NCI-H524 treated with DMSO at 0.1 percent for 48 hours (cell line): ENCODE data around the gene COL4A1.

ENCODE experiments used
- DNase-seq: peaks from one replicate; lab custom pipeline; 2025; lab: John Stamatoyannopoulos, UW

COL4A1 gene

DNA sequence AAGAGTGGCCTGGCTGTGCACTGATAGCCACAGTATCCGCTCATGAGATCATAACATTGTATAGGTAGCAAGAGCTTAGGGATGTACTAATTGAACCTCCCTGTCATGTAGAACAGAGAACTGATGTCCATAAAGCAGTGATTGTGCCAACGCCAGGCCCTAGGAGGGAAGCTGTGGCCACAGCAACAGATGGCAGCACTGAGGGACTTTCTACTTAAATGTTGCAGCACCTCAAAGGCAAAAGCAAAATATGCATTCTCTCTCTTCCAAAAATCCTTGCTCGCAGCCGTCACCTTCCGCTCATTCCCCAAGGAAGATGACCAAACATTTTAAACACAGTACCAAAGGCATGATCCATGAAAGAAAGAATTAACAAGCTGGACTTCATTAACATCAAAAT is 32.3 kb downstream of the COL4A1 start:
- DNase-seq = no peak

DNA sequence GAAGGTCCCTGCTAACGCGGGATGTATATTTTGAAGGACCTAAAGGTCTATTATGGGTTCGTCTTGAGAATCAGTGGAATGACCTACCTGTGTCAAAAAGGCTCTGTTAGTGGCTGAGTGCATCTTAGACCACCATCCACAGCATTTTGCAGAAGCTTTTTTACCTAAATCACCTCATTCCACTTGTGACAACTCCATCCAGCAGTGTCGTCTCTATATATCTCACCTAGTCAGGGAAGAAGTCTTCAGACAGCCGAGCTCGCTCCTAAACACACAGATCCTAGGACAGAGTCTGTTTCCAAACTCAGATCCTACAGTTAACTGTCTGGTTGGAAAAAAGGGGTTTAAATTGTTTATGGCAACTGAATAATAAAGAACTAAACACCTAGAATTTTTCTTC is 33.7 kb downstream of the COL4A1 start:
- DNase-seq = no peak

DNA sequence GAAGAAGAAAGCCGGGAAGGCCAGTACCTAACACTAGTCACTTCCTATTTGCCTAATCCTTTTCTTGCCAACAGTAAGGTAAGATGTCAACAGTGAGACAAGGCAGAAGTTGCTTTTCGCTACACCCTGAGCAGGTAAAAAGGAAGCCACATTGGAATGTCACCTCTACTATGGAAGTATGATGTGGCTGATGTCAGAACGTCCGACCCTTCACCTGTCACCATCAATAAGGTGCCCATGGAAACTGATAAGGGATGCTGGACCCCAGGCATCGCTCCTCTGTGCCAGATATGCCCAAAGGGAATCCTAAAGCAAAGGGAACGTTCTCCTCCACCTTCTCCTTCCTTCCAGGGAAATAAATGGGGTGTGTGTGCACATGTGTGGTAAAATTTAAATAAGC is 34.3 kb downstream of the COL4A1 start:
- no peak for DNase-seq

DNA sequence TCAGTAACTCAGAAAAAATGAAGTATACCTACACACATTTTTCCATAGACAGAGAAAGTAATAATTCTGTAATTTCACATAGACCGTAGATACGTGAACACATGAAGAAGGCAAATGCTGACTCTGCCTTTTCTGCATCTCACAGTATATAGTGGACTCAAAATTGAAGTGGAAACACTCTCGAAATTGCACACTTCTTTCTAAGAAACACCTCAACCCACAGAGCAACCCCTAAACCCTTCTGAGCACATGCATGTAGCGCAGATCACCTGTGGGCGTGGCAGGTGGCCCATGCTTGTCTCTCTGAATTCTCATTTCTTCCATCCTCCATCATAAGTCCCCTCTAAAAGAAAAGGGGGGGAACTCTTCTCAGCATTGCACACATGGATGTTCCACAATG is 34.7 kb downstream of the COL4A1 start:
- DNase-seq = no peak

DNA sequence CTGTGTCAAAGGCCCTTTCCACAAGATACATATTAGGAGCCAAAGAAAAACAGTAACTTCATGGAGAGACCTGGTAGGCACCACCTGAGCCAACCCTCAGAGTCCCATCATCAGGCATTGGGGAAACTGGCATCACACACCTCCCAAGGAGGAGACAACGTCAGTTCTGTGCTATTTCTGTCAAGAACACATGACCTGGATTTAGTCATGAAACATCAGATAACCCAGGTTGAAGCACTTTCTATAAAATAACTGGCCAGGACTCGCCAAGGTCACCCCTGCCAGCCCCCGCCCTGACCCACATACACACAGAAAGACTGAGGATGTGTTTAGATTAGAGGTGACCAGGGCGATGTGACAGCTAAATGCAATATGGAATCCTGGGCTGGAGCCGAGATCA is 35.6 kb downstream of the COL4A1 start:
- no peak for DNase-seq

DNA sequence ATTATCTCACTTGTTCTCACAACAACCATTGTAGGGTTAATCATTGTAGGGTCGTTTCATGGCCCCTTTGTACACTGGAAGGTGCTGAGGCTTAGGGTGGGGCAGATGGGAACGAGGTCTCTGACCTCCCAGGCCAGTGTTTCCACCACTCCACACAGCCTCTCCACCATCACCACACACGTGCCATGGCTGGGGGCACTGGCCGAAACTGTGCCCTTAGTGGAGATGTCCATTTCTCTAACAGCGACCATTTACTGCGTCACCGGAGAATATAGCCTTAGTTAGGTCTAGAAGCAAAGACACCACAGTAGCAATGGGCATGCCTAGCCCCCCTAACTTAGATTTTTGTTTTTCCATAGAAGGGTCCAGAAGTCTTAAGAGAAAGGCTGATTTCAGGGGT is 36.5 kb downstream of the COL4A1 start:
- no peak for DNase-seq

DNA sequence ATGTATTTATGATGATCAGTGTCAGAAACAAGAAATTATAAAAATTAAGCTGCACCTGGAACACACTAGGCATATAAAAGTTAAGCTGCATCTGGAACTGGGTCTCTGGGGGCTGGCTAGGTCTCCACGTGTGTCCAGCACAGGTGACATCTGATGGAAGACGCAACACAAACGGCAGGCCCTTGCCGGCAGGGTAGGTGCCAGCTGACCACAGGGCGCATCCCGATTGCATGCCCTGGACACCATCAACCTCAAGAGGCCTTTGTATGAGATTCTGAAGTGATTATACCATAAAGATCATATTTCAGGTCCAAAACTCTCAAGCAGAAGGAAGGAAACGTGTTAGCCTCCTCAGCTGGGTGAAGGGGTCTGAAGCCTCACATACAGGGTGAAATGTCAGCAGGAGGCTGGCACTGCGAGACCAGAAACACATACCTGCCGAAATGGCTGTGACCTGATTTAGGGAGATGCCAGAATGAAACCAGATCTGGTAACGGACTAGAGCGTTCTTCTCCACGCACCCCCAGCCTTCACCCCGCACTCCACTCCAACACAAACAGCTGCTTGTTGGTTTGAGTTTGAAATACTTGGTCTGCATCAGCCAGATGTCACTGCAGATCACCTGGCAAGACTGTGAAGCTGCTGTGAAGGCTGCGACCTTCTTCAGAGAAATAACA is 37.3 kb downstream of the COL4A1 start:
- DNase-seq = no peak

DNA sequence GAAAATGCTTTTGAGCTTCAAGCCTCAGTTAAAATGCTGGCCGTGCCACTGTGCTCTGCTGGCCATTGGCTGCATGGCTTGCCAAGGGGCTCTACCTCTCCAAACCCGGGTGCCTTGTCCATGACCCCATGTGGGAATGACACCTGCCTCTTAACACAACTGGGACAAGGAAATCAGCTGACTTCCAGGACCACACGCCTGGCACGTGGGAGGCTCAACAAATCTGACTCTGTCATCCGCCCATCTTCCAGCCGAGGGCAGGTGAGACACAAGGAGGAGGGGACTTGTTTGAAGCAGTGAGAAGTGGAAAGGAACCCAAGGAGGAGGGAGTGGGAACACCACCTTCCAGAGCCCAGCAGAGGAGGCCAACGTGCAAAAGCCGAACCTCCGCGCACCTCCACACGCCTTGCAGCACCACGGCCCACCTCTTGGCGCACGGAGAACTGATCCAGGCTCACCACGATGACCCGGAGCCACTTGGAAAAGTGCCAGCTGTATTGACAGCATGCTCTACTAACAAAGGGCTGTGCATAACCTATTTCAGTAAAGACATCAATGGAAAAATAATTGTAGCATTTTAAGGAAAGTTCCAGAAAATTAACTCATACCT is 38.3 kb downstream of the COL4A1 start:
- no peak for DNase-seq

DNA sequence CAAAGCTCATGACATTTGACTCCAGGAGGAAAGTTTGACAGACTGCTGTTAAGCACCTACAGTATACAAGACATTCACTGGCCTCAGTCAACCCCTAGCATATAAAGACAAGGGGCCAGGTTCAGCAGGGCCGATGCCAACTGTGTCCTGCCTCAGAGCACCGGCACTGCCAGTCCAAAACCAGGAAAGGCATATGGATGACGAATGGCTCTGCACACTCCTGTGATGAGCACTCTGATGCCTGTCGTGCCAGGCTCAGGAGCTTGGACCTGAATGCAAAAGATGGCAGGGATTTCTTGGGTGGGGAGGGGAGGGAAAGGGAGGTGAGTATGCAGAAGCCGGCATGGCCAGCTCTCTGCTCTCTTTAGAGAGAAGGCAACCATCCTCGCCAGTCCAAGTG is 38.9 kb downstream of the COL4A1 start:
- no peak for DNase-seq

DNA sequence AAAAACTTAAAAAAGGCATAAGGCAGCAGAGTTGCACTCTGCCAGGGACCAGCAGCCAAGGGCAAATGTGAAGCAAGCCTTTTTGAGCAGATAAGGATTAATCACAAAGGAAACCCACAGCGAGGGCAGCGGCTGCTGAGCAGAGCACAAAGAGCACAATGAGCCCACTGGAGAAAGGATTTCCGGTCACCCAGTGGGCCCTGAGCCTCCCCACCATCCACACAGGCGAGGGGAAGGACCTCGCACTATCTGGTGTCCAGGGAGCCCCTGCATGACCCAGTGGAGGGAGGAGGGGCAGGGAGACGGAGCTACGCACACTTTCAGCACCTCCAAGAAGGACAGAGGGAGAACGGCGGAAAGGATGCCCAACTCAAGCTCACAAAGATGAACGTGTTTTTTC is 40.0 kb downstream of the COL4A1 start:
- no peak for DNase-seq

DNA sequence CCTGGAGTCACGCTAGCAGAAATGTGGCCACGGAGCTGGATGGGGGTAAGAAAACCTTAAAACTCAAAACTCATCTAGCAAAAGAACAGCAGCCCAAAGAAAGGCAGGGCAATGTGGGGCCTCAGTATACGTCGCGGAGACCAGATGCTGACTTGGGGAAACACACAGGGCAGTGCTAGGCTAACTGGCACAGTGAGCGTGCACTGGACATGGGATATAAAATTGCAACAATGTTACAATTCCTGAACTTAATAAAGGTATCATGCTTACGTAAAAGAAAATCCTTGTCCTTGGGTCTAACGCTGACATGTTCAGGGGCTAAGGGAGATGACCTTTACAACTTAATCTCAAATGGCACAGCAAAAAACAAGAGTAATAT is 40.5 kb downstream of the COL4A1 start:
- DNase-seq = no peak

DNA sequence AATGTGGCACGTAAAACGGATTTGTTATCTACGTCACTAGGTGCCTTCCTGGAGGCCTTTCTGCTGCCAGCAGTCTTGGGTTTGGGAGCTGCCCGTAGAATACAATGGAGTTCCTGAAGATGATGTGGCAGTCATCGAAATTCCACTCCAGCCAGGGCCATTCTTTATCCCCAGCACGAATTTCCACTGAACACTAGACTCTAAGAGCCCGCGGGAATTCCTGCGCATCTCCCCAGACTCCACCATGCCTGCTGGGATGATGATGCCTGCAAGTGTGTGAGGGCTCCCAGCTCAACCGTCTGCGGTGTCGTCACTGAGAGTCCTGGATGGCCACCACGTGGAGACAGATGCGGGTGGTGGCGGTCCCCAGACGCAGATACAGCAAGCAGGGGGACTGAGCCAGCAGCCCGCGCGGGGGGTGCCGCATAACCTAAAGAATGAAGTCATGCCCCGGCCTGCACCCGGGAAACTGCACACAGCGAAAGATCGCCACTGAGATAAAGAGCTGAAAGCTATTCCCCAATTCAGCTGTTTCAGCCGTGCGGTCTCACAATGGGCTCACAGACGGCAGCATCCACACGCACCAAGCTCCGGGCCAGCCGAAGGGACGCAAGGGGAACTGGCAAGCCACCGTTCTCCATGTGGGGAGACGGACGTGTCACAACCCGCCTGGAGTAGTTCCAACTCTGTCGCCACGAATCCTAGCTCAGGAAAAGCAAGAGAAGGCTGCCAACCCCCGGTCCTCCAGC is 41.1 kb downstream of the COL4A1 start:
- no peak for DNase-seq

DNA sequence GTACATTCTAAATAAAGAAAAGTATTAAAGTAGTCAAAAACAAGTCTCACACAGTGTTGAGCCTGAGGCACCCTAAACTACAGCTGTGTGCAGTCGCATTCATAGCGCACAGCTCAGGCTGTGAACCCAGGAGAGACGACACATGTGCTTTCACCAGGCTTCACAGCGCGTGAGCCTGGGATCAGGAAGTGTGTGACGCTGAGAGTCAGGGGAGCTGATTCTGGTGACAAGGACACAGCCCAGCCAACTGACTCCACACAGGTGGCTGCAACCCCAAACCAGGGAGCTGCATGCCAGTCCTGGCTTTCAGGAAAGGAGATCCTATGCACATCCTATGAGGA is 41.6 kb downstream of the COL4A1 start:
- no peak for DNase-seq

DNA sequence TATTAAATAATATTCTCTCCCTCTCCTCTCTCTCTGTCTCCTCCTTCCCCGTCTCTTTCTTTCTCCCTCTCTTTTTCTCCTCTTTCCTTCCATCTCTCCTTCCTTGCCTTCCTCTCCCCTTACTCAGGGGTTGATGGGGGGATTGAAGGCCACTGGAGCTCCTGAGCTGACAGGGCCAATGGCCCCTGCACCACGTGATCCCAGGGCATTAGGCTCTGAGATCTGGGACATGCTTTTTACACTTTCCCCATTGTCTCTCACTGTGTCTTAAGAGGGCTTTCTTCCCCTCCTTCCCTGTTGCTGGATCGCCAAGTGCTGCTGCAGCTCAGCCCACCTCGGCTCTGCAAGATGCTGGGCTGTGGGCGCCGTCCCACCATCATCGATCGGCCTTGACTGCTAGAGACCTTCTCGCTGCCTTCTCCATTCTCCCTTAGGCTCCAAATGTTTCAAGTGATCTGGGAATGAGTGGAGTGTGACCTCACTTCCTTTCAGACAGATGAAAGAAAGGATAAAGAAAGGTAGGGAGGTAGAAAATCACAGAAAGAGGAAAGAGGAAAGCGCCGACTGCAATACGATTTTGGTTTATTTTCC is 42.2 kb downstream of the COL4A1 start:
- DNase-seq = no peak

DNA sequence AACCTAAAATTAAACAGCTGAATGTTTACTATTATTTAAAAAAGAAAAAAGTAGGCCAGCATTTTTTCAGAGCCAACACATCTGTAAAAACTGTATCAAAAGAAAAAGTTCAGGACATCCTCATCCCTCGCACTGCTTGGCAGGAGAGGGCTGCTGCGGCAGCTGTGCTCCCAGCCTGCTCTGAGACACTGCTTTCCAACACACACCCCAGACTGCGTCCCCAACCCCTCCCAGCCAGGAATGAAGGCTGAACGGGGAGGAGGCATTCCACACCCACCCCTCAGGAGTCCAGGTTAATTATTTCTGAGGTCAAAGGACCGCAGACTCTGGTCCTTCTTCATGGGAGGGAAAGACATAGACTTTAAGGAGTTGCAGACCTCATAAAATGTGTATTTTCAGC is 43.1 kb downstream of the COL4A1 start:
- DNase-seq = no peak

DNA sequence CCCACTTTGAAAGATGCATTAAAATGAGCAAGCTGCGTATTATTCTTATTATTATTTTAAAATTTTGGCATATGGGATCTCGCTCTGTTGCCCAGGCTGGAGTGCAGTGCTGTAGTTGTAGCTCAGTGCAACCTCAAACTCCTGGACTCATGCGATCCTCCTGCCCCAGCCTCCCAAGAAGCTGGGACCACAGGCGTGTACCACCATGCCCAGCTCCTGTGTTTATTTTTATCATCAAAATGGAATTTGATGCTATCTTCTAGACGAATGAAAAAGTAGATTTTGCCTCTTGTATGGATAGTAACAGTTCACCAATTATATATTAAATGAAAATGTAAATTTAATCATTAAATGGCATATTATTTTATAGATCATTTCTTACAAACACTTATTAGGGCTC is 43.6 kb downstream of the COL4A1 start:
- no peak for DNase-seq

DNA sequence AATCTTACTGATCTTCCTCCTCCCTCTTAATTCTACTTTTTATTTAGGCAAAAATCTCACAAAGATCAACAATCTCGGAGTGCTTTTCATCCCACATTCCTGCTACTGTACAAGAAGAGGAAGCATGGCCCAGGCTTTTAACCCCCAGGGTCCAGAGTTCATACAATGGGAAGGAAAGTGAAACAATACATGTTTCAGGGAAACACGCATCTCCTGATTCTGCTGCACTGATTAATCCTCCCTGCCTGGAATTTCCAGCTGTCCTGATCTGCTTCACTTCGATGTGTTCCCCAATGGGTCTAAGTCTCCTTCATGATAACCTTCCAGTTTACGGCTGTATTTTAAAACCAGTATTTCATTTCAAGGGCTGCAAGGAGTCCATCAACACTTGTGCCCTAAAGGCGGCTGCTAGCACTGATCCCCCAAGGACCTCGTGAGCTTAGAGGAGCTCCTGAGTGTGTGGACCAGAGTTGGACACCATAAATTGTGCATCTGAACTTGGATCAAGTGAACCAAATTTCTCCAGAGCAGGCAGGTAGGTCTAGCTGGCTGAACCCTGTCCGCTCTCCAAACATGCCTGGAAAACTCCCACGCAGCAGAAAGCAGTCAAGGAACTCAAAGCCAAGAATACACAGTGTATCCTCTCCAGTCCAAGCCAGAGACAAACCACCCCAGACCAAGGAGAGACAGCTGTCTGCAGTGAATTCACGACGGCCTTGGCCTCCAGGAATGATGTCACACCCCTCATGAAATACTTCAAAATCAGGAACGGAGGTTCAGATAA is 44.3 kb downstream of the COL4A1 start:
- no peak for DNase-seq

DNA sequence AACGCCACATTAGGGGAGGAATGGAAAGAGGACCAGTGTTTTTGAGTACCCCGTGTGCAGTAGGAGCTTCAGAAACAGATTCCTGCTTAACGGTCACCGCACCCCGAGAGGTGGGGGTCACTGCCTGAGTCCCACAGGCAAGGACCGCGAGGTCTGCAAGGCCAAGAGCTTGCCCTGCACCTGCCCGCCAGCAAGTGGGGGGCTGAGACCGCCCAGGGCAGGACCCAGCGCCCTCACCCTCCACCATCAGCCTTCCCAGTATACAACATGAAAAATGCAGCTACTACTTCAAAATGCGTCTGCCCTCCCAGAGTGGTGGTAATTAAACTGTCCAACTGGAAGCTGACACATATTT is 44.9 kb downstream of the COL4A1 start:
- no peak for DNase-seq

DNA sequence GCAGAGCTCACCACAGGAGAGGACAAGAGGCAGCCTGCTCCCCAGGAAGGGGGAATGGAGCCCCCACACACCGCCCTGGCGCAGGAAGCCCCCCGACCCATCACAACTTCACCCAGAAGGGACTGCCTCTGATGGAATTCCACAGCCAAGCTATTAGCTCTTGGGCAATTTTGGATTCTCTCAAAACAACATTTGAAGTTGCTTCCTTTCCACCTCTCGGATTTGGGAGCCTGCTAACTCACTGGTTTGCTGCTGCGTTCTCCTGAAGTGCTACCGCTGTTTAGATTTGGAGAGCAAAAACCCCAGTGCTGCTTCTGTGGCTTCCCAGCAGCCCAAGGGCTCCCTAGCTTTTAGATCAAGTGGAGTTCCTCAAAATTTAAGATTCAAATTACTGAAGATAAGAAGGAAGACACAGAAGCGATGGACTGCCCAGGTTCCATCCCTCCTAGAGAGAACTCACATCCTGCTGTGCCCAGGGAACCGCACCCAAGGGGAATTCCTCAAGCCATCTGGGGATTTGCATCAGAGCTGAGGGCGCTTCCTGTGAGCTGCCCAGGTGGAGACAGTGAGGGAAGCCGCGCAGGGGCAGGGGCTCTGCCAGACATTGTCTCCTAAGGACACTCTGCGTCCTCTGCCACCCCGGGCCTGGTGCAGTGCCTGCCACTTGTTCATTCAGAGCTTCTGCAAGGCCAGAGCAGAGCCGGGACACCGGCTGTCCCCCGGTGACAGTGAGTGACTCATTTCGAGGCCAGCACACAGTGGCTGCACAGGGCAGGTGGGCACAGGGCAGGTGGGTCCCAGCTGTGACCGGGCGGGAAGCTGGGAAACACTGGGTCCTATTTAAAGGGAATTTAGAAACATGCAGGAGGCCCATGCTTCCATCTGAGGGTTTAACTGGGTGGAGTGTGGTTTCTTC is 45.5 kb downstream of the COL4A1 start:
- no peak for DNase-seq

DNA sequence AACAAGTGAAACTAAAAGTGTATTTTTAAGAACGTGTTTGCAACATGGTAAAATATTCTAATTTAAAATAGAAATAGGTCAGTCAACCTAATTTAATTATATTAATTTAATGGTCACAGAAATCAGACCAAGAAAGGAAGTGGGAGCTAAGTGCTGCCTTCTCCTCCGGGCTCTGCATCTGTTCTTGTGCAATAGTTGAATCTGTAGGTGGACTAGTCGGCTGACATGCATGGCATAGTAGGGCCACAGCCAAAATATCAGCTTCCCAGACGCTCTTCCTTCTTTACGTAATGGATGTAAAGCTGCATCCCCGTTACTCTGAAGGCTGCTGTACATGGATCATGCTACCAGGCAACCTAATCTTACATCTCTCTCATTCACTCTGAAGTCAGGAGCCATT is 47.3 kb downstream of the COL4A1 start:
- no peak for DNase-seq

DNA sequence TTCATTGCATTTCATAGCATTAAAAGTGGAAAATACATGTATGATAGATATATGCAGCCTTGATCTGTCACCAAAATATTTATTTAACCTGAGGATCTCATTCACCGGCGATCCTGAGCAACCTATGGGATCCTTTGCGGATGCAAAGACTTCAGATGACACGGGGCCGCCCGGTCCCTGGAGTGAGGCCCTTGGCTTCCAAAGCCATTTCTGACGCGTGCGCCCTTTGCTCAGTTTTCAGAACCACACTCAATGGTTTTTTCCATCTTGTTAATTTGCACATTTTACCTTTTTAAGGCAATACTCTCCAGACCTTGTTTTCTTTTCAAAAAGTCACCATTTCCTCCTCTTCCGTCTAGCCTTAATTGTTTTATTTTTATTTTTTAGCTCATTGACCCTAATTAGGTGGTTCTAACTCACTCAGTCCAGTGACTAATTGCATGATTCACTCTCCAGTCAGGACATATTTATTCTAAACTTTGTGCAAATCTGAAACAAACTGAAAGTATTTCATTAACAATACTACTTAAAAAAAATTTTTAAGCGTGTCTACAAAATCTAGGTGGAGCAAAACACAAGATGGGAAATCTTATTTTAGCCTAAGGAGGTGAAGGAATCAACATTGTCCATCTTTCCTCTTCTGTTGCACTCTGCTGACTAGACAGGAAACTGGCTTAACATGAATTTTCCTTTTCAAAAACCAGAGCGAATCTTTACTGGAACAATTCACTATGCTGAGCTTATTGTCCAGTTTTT is 47.9 kb downstream of the COL4A1 start:
- no peak for DNase-seq
